ENCODE data around the gene B3GNT8.
"Not testable (repeated sequence)": the region's sequence is repeated elsewhere in the genome, so short reads cannot be mapped to it uniquely, and the experiment has no call there.

DNA sequence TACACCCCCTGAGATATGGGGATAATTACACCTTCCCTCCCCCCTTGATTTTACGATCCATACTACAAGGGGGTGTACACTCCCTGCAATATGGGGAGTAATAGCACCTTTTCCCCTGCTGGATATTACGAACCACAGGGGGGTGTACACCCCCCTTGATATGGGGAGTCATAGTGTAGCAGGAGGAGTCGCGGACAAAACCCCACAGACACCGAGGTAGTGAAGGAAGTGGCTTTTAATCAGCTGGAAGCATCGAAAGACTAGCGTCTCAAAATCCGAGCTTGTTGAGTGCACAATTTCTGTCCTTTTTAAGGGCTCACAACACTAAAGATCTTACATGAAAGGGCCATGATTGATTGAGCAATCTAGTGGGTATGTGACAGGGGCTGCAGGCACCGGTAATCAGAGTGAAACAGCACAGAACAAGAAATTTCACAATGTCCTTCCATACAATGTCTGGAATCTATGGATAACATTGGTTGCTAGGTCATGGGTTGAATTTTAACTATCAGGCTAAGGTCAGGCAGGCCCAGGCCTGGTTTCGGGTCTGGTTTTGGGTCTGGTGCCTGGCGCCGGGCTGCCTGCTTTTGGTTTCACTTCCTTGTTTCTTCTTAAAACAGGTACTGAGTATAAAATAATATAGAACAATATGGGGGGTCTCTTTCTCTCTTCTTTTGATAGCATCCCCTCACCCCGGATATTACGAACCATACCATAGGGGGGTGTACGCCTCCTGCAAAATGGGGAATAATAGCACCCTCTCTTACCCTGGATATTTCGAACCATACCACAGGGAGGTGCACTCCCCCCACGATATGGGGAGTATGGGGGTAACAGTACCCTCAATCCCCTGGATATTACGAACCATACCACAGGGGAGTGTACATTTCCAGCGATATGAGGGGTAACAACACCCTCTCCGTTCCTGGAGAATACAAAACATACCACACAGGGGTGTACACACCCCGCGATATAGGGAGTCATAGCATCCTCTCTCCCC, 36.4 kb upstream of the B3GNT8 start:
- TF ChIP-seq, protein P1, sequence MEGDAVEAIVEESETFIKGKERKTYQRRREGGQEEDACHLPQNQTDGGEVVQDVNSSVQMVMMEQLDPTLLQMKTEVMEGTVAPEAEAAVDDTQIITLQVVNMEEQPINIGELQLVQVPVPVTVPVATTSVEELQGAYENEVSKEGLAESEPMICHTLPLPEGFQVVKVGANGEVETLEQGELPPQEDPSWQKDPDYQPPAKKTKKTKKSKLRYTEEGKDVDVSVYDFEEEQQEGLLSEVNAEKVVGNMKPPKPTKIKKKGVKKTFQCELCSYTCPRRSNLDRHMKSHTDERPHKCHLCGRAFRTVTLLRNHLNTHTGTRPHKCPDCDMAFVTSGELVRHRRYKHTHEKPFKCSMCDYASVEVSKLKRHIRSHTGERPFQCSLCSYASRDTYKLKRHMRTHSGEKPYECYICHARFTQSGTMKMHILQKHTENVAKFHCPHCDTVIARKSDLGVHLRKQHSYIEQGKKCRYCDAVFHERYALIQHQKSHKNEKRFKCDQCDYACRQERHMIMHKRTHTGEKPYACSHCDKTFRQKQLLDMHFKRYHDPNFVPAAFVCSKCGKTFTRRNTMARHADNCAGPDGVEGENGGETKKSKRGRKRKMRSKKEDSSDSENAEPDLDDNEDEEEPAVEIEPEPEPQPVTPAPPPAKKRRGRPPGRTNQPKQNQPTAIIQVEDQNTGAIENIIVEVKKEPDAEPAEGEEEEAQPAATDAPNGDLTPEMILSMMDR (conservative IDR thresholded peaks at IDR 0.05): not testable (repeated sequence)
- TF ChIP-seq EZH2 (IDR thresholded peaks at IDR 0.05; ENCODE audit: low read depth): not testable (repeated sequence)

Measured in PC-9 (cell line).